ENCODE measurements around the gene DEXI.
A peak's percentile ranks its signal among the peaks of the same experiment; 100 is the strongest.

Gene DEXI

DNA sequence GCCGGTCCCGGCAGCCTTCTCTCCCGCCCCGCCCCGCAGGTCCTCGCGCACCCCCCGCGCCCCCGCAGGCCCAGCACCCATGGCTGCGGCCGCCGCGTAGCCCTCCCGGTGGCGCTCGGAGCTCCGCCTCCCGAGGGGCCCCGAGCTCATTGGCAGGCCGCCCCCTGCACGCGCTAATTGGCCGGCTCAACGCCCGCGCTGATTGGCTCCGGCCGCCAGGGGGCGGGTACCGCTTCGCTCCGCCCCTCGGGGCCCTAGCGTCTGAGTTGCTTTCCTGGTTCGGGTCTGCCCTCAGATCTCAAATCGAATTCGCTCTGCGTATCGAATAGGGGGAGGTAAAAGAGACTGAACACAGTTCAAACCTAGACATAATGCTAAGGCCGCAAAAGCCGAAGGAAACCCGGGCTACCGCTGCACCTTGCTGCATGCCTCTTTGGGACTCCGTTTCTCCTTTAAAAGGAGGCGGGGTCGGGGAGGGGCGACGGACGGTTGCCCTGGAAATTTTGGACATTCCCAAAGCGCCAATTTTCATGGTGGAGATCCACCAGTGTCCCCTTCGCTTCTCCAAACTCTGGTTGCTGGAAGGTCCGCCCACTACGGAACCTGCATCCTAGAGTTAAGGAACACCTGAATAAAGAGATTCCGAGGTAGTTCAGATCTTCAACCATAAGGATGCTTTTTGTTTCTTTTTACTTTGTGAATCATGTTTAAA is at the start of gene DEXI:
DEXI (minus strand) TSS at position 117 of the 712 bp plus-strand sequence. CDS start 463 bp downstream, outside the sequence.
- peak; percentile 86 for DNase-seq (ENCODE audit: low read depth)

DNA sequence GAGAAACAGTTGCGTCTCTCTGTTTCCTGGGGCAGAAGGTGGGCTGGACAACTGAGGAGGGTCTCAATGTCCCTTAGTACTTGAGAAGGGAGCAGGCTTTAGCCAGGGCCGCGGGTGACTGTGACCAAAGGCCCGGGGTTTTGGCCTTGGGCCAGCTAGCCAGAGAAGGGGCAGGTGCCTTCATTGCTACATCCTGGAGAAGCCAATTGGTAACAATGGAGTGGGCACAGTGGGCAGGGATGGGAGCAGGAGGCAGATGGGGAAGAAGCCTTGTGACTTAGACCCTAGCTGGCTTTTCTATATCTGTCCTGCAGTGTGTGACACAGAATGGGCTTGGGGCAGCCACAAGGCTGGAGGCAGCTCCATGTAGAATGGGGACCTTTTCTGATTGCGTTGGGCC is 48.1 kb upstream of the DEXI start:
- no peak for DNase-seq (ENCODE audit: low read depth)

DNA sequence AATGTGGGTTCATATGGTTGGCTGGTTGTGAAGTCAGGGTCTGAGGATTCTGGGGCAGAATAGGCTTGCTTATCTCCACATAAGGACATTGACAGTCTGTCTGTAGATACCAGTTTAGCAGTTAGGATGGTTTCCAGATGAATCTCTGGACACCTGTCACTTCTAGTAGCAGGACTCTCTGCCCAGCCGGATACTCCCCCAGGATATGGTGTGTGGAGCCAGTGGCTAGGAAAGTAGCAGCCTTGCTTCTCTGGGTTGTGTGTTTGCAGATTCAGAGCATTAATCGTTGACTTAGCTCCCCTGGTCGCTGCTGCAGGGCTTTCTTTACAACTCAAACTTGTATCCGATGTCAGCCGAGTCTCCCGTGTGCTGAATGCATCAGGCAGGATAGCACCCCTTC is 47.3 kb upstream of the DEXI start:
- no peak for DNase-seq (ENCODE audit: low read depth)

DNA sequence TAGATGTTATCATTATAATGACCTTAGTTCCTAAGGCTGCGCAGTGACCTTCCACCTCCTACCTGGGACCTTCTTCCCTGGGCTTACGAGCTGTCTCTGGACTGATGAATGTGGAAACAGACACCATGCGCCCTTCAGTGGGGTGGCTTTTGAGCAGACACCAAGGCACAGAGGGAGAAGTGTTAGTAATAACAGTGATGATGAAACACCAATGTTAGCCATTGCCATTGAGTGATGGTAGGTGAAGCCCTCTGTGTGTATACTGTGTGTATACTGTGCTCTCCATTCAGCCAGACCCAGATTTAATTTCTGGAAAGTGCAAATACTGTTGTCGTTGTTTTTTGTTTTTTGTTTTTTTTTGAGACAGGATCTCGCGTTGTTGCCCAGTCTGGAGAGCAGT is 46.6 kb upstream of the DEXI start:
- DNase-seq (ENCODE audit: low read depth) = no peak

DNA sequence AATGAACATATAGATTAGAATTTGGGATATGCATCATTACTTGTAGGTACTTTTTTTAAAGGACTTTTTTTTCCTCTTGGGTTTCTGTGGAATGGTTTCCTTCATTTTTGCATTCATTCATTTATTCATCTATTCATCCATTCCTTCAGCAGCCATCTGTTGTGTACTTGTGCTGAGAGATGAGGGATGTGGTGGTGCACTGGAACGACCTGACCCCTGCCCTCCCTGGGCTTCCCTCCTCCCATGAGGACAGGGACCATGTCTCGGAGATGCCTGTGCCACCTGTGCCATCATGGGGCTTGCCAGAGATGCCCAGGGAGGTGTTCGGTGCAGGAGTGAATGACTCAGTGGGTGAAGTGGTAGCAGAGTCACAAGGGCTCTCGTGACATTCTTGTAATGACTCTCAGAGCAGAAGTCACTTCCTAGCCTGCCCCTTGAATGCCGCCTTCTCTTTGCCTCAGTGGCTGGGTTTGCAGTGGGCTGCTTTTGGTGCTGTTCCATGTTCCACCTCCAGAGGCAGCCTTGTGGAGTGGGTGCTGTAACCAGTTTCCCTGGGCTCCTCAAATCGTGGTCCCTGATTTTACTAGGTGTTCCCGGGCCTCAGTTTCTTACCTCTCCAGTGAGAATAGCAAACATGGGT is 46.0 kb upstream of the DEXI start:
- DNase-seq (ENCODE audit: low read depth) = no peak

DNA sequence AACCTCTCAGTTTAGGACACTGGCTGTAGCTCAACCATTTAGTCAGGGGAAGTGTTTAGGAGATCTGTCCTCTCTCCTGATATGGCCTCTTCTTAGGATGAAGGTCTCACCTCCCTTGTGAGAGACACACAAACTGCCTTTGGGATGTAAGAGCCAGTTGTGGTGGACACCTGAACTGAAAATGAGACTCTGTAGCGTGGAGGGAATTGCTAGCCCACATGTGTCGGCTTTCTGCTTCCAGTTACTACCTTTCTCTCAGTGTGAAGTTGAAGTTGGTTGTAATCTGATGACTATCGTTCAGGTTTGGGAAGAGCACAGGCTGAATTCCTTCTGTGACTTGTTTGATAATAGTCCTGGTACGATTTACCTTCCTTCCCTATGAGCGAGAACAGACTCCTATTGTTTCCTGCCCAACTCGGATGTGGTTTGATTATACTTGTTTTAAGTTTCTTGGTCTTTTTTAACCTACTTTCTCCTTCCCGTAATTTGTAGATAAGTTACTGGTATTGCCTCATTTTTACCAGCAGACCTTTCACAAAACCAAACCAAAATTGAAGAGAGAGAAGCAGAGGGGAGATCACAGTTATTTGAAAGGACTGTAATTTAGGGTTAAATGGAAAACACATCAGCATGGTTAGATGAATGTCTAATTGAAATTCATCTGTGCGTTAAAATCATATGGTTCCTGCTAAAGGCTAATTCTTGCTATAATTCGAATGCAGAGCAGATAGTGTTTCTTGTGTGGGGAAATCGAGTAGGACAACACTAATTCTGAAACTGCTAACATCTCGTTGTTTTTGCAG is 45.3 kb upstream of the DEXI start:
- no peak for DNase-seq (ENCODE audit: low read depth)

DNA sequence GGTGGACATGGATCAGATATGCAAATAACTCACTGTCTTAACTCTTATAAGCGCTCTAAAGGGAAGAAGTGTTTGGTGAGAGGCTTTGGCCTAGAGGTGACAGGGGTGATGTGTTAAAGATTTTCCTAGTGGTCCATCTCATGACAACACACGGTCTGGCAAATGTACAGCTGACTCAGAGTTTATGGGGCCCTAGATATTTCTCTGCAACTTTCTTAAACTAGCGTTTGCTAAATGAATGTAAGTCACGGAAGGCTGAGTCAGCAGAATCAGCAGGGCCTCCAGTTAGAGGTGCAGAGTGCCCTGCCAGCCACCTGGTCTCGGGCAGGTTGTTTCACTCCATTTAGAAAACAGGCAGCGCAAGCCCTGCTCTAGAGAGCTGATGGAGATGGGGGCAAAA is 42.2 kb upstream of the DEXI start:
- peak; percentile 61 for DNase-seq (ENCODE audit: low read depth)

DNA sequence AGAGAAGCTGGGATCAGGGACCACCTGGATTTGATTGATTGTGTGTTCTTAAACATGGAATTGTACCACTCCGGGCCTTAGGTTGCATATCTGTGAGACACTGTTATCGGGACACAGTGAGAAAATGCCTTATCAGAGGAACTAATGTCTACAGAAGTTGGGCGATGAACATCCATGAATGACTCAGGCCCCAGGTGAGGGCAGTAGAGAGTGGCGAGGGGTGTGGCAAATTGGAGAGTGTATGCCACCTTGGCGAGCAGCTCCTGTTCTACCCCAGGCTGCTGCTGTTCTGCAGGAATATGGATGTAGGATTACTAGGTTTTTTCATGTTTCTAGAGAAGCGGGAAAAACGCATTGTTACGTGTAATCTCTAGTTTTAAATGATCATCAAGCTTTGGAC is 40.9 kb upstream of the DEXI start:
- DNase-seq (ENCODE audit: low read depth) = no peak

DNA sequence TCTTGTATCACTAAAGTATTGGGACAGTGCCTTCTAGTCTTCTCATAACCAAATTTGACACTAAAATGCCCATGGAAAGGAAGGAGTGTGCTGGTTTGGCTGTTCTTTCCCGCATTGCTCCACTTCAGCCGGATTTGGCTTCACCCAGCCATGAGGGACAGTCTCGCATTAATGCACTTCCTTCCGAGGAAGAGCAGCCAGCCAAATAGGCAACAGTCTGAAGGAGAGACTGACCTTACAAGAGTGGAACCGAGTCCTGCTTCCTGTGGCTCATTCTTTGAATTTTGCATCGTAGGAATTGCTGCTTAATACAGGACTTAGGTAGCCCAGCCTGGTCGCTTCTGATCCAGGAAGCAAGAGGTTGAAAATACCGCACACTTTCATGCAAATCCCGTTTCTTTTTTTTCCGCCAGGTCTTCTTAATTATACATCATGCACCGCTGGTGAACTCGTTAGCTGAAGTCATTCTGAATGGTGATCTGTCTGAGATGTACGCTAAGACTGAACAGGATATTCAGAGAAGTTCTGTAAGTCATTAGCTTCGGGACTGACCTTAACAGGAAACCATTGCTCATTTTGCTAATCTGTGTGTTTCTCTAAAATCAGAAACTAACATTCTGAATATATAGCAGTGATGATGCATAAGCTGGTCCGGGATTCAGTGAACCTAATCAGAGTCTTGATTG is 40.3 kb upstream of the DEXI start:
- DNase-seq (ENCODE audit: low read depth) = peak; percentile 50

DNA sequence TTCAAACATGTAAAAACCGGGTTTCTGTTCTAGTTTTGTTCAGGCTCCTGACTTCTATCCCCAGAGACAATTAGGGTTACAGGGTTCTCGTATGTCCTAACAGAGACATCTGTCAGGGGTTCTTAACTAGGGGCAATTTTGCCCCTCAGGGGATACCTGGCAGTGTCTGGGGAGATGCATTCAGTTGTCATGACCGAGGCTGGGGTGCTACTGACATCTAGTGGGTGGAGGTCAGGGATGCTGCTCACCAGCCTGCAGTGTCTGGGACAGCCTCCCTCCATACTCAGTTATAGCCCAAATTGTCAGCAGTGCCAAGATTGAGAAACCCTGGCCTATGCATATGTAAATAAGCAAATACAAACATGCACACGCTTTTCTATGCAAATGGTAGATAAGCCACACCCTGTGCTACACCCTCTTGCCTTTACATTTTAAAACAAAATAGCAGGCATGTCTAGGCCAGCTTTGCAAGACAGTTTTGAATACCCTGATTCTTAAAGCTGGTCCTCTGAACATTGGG is 39.5 kb upstream of the DEXI start:
- DNase-seq (ENCODE audit: low read depth) = no peak

DNA sequence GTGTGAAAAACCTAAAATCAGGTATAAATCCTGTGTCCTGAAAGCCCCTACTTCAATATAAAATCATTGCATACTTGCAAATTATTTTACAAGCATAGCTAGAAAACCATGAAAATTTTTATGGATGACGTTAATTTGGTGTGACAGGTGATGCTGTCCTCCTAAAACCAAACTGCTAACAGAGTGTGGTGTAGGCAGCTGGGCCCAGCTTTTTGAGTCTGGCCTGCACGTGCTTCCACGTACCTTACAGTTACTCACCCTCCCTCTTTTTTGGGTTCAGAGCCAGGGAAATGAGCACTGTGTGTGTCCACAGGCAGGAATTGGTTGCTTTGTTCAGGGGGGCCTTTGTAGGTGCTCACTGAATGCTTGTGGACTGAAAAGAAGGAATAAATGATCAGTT is 38.5 kb upstream of the DEXI start:
- no peak for DNase-seq (ENCODE audit: low read depth)

DNA sequence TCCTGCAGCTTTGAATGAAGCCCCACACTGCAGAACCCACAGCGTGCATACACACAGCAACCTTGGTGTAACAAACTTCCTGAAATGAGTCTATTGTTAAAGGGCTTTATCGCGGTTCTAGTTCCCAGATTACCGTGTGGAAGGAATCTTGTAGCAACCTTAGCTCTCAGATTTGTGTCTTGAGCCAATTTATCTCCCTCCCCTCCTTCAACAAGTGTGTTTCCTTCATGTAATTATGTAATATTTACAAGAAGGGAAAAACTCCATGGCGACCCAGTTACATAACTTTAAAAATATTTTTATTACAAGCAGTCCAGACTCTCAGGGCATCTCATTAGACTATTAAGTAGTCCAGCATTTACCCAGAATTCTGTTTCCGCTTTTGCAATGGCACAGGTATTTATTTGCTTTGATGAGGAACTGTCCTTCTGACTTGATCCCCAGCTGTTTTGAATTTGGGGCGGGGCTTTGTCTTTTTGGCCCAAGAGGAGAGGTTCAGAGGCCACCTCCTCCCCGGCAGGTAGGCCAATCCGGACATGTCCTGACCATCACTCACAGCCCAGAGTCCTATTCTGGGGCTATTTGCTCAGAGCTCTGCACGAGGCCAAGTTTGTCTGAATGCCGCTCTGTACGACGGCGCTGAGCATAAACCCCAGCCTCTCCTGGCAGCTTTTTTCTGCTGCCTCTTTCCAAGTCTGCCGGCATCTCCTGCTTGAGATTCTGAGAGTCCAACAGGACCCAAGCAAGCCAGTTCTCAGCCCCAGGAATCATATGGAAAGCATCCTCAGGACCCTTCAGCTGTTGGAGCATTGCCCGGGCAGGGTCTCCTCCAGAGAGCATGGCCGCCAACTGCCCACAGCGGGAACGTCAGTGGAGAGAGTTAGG is 37.7 kb upstream of the DEXI start:
- DNase-seq (ENCODE audit: low read depth) = peak; percentile 31

DNA sequence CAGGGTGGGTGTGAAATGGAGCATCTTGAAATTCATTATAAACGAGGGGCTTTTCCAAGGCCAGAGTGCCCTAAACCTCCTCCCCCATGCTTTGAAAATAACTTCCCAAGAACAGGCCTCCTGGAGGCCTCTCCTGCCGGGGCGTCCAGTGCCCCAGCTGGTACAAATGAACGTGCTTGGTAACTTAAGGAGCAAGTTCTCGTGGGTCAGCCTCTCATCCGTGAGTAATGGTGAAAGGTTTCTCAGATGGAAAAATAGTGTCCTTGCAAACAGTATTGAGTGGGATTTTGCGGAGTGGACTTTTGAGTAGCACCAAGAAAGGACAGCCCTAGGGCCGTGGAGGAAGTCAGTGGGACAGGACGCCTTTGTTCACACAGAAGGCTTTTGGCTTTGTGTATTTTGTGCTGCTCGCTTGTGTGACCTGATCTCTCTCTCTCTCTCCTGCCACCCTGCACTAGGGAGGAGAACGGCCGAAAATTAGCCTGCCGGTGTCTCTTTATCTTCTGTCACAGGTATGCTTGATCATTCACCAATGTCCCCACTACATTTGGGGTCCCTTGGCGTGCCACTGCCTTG is 36.7 kb upstream of the DEXI start:
- no peak for DNase-seq (ENCODE audit: low read depth)

DNA sequence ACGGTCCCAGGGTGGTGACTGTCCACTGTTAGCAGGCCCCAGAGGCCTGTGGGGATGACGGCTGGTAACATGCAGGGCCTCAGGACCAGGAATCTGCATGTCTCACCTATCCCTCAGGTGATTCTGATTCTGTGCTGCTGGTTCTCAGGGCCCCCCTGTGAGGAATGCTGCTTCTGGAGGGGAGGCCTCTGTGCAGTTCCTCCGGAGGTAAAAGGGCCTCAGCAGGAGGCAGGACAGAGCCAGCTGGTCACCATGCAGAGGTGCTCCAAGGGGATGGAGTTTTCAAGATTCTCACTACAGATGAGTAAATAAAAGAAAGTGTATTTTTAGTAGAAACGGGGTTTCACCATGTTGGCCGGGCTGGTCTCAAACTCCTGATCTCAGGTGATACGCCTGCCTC is 35.9 kb upstream of the DEXI start:
- no peak for DNase-seq (ENCODE audit: low read depth)

DNA sequence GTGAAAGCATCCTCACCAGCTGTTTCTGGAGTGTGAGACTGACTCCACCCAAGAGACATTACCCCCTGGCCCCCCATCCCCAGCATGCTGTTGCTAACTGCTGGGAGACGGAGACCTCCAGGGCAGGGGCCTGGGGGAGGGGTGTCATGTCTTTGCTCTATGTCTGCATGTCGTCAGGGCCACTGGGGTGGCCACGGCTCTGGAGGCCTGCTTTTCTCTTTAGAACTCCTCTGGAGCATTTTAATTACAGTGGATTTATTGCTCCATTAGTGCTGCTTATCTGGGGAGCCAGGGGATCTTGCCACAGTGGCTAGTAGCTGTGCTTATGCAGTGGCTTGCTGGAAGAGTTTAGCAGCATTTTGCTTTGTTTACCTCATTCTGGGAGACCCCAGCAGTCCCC is 34.4 kb upstream of the DEXI start:
- DNase-seq (ENCODE audit: low read depth) = no peak

DNA sequence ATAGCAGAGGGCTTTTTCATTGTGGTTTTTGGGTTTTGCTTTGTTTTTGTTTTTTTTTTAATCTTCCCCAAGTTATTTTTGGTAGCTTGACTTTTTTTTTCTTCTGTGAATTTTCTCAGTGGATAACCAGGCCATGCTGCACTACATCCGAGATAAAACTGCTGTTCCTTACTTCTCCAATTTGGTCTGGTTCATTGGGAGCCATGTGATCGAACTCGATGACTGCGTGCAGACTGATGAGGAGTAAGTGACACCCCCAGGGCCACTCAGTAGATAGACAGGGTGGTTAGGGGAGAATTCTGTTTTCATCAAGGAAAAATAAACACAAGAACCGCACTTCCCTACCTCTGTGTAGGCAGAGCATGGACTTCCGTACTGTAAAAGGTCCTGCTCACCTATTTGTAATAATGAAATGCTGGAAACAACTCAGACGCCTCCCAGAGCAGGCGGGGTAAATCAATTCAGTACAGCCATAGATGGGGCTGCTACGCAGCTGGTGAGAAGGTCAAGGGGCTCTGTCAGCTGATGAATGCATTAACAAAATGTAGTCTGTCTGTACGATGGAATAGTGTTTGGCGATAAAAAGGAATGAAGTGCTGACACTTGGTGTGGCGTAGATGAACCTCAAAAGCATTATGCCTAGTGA is 30.7 kb upstream of the DEXI start:
- DNase-seq (ENCODE audit: low read depth) = no peak

DNA sequence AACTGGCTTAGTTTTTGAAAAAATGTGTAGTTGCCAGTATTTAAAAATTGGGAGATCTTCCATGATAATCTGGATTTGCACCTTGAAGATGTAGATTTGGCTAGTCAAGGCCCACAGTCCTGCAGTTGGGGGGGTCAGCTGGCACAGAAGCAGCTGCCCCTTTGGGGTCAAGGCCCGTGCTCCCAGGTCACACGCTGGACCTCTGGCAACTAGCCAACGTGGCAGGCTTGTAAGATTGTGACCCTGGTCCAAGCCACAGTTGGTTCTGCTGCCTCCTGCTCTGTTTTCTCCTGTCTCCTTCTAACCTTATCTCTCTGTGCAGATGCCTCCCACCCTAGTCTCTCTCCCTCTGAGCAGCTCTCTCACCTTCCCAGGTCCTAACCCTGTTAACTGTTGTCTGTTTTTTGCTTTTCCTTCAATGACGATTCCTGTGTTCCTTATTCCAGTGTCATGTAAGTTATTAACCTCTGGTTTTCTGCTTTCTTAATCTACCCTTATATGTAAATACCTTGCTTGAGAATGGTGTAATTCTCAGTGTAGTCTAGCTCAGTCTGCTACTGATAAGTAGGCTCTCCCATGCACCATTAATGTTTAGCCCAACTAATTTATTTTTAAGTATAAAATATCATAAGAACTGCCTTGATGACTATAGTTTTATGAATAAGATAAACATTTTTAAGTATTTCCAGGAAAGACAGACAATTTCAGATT is 30.0 kb upstream of the DEXI start:
- DNase-seq (ENCODE audit: low read depth) = no peak

DNA sequence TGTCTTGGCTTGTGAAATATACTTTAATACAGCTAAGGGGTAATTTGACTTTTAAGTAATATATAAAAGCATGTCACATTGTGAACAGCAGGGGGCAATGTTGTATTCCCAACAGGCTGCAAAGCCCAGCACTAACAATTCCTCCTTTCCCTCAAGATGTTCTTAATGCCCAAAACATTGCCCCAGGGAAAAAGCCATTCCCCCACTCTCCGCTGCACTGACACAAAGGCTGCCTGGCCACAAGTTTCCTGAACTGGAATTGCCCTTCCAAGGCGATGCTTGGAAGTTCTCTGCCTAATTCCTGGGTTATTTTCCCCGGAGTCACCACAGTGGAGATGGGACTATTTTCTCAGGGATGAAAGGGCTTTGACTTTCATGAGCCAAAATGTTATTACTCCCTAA is 29.3 kb upstream of the DEXI start:
- DNase-seq (ENCODE audit: low read depth) = peak; percentile 83

DNA sequence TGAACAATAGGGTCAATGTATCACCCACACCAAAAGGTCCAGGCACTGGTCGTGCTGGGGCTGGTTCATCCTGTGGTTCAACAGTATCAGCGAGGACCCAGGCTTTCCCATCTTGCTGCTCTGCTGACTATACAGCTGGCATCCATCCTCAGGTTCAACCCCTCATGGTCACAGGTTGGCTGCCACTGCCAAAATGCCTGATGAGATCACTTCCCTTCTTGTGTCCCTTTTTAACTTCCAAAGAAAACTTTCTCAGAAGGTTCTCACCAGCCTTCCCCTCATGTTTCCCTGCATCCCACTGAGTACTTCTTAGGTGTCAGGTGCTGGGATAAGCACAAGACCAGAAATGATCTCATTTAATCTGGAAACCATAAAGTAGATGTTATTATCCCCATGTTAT is 27.8 kb upstream of the DEXI start:
- DNase-seq (ENCODE audit: low read depth) = no peak

DNA sequence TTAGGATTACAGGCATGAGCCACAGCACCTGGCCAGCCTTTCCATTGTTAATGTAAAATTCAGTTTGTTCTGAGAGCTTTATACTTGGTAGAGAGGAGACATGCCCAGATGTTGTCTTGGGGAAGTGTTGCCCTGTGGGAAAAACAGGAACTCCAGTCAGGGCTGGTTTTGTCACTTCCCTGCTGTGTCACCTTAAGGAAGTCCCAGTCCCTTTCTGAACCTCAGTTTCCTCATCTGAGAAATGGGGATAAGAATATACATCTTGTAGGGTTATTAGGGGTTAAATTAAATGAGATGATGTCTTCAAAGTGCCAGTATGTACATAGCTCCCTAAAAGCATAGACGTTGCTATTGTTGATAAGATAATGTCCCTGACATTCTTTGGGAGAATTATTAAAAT is 27.3 kb upstream of the DEXI start:
- no peak for DNase-seq (ENCODE audit: low read depth)

Measured in iris pigment epithelial cell (primary cell).